HG03103 (cell line): ENCODE data around the gene UBE2O.

Experiments
- ATAC-seq: cut with Tn5 transposase; IDR thresholded peaks from one replicate; pipeline ENCODE4 v1.9.1; 2021; ENCODE audit warnings: low read depth; ENCODE audit not compliant: unreplicated experiment

UBE2O gene

DNA sequence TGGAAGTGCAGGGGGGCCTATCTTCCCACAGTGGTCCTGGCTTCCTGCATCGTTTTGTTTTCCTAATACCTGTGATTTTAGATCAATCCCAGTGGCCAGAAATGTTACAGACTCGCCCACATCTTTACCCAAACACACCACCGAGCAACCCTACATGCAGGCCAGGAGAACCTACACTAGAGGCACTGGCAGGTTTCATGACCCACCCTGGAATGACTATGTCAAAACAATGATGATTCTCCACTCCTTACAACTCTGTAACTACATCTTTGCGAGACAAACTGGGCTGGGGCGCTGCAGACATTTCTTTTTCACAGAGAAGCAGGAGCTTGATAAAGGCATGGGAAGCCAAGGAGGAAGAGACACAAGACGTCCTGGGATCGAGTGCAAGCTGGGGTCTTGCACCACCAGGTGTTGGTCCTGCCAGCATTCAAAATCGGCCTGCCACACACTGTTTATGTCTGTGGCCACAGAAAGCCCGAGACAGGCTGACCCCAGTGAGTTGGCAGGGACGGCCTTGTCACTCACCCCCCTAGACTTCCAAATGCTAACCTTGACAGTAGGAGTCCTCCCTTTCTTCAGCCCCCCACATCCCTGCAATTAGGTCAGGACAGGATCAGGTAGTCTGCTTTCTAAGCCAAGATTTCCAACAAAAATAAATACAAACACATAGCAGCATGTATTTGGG lies 32.5 kb downstream of the UBE2O start:
- no peak for ATAC-seq

DNA sequence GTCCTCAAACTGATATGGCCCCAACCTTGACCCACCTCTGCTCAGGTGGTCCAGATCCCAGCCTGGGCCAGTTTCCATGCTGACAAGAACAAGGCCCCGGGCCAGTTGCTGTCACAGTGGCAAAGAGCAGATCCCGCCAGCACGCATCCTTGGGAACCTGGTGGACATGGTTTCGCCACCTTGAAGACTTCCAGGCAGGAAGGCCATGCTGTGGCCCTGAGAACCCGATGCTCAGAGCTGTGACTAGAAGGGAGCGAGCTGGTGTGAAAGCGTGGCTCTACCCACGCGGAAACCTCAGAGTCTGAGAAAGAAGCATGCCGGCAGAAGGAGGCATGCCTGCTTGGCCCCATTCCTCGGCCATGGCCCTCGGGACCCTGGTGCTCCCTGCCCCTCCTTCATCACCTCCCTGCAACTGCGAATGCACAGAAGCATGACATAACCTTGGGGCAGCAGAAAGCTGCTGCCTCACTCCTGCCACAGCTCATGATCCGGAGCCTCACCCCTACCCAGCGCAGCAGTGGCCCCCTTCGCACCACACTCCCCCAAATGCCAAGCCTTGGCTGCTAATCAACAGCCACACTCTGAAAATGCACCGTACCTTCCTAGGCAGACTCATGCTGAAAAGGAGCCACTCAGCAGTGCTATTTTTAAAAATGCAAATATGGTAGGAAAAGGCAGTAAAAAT lies 33.2 kb downstream of the UBE2O start:
- no peak for ATAC-seq

GRCh38 chr17:76417499-76418143 lies 35.3 kb downstream of the UBE2O start:
- ATAC-seq, result no peak

DNA sequence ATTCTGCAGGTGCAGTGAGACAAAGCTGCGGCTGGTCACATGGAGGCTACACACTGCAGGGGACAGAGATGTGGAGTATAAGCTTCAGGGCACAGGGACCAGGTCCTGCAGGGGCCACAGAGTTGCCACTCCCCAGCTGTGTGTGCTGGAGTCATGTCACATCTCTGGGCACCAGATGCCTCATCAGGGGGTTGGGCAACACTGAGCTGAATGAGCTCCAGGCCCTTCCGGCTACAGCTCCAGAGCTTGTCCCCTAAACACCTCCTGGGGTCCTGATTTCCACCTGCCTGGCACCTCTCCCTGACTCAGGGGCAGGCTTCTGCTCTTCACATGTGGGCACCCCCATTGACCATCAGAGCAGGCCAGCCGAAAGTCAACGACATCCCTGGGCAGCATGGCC lies 36.1 kb downstream of the UBE2O start:
- no peak for ATAC-seq

GRCh38 chr17:76416457-76416856 lies 36.5 kb downstream of the UBE2O start:
- no peak for ATAC-seq

DNA sequence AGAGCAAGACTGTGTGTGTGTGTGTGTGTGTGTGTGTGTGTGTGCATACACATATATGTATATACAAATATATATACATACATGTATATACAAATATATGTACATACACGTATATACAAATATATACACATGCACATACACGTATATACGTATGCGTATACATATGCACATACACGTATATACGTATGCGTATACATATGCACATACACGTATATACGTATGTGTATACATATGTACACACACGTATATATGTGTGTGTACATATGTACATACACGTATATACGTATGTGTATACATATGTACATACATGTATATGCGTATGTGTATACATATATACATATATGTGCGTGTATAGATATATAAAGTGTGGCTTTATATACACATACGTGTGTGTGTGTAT lies 37.2 kb downstream of the UBE2O start:
- ATAC-seq, result no peak

DNA sequence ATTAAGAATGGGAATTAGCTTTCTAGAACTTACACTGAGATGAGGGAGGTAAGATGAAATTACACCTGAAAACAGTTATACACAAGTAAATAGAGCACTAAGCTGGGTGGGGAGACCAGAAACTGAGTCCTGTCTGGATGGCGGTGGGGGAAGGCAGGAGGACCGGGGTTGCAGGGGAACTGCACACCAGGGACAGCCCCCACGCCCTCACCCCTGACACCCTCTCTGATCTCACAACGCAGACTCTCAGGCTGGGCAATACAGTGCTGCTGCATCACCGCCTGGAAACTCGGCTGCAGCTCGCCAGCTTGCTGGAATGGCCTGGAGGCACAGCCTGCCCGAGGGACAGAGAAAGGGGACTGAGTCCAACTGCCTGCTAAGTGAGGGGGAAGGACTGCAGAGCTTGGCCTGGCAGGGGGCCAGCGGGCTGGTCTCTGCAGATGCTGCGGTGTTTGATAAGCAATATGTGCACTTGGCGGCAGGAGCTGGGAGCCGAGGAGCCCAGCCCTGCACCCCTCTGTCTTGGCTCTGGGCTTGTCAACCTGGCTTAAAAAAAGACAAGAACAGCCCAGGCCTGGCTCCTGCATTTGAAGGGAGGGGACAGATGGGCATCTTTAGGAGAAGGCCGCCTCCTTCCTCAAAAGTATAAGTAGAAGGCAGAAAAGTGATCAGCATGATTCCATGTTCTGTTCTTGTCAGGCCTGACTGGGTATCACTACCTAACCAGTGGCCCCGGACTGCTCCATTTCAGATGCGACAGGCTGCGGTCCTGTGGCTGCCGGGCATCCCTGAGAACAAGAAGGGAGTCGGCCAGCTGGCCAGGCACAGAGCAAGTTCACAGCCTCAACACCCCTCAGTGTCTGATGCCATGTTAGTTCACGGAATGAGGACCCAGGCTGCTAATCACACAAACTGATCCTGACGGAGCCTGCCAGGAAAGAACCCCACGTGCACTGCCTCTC lies 38.3 kb downstream of the UBE2O start:
- no peak for ATAC-seq

GRCh38 chr17:76411247-76411646 lies 41.7 kb downstream of the UBE2O start:
- ATAC-seq, result no peak

GRCh38 chr17:76410328-76410965 lies 42.5 kb downstream of the UBE2O start:
- no peak for ATAC-seq

DNA sequence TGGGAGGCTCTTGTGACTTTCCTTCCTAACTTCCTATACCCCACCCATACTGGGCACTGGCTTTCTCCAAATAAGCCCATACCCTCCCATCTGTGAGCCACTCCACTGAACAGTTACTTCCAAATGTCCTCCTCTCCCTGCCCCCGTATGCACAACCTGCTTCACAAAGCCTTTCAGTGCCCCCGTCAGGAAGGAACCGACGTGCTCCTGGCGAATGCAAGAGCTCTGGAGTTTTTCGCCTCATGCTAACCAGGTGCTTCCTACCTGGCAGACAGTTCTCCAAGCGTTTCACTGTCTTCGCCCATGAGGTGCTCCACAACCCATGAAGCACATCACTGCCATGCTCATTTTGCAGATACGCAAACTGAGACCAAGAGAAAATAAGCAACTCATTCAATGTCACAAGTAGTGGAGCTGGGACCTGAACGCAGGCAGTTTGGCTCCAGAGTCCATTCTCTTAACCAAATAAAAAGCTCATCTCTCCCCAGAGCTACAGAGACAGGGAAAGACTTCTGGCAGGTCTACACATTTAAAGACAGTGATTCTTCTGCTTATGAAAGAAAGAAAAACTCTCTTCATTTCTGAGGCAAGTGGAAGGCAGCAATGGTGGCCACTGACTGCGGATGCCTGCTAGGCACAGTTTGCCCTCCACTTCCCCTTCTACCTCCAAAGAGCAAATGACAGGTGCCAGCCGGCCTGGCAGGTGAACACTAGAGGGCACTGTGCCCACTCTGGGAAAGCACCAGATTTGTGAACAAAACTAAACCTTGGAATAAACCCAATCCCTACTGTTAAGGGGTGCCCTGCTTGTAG lies 44.7 kb downstream of the UBE2O start:
- no peak for ATAC-seq

GRCh38 chr17:76407509-76407908 lies 45.4 kb downstream of the UBE2O start:
- ATAC-seq, result no peak

DNA sequence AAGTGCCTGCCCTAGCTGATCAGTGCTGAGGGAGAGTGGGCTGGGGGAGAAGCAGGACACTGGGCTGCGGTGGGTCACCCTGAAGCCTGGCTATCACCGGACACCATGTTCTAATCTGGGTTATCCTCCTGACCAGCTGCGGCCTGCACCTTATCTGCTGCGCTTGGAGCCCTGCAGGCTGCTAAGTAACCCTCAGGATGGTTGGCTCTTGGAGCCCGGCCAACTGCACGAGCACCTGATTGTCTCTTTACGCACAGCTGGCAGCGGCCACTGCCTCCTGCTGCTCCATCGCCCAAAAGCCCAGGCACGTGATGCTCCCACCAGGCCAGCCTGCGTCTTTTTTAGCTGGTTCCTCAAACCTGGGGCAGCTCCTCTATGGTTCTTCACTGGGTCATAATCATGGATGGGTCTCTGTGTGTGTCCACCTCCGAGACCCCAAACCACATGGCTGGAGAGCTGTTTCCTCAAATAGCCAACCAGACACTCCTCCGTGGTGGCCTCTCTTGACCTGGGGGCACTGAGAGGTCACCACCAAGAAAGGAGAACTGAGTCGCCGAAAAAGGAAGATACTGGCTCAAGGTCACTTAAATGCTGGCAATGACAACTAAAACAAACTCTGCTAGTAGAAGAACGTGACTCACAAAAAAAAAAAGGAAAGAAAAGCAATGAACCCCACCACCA lies 46.8 kb downstream of the UBE2O start:
- ATAC-seq, result no peak

- no peak for ATAC-seq
These were observed 47.4 kb downstream of the UBE2O start for GRCh38 chr17:76405607-76405966.

DNA sequence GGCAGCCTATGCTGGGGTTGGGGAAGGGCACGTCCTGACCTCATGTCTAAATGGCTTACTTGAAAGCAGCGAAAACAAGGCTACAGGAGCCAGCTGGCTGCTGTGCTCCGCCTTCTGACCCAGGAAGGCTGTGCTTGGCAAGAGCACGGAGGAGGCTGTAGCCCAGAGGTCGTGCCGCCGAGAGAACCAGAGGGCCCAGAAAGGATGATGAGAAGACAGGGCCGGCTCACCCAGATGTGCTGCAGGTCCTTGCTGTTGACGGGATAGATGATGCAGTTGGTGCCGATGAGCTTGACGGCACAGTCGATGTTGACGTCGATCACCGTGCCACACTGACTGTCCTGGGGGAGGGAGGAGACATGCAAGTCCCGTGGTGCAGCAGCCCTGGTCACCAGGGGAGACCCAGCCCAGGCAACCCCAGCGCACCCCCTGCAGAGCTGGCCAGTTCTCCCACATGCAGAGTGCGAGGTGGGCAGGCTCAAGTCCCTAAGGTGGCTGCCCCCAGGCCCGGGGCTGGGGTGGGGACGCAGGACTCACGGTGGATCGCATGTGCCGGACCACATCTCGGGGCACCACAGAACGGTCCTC lies 47.9 kb downstream of the UBE2O start:
- ATAC-seq, result no peak

- no peak for ATAC-seq
These were observed 48.7 kb downstream of the UBE2O start for GRCh38 chr17:76404256-76404655.

- ATAC-seq, result no peak
These were observed 50.2 kb downstream of the UBE2O start for GRCh38 chr17:76402711-76403110.

- no peak for ATAC-seq
These were observed 53.5 kb downstream of the UBE2O start for GRCh38 chr17:76399175-76400172.
